C4-2B (cell line): Measurements from ENCODE around the gene RABGGTA.

ENCODE experiments used
- CTCF ChIP-seq: fragments of 450-650 bp; conservative IDR thresholded peaks from 2 replicates; pipeline ENCODE4 v1.5.1; 2017; ENCODE audit warnings: mild to moderate bottlenecking
- ZFX ChIP-seq: fragments of 450-650 bp; IDR thresholded peaks from 2 replicates; pipeline ENCODE4 v1.6.1; 2017

GRCh38 chr14:24286996-24287395 lies 15.6 kb upstream of the RABGGTA start:
- no peak for TF ChIP-seq CTCF
- no peak for TF ChIP-seq ZFX
